Measurements from ENCODE around the gene ABI3BP.
"Not testable (repeated sequence)": the region's sequence is repeated elsewhere in the genome, so short reads cannot be mapped to it uniquely, and the experiment has no call there.

ABI3BP gene

DNA sequence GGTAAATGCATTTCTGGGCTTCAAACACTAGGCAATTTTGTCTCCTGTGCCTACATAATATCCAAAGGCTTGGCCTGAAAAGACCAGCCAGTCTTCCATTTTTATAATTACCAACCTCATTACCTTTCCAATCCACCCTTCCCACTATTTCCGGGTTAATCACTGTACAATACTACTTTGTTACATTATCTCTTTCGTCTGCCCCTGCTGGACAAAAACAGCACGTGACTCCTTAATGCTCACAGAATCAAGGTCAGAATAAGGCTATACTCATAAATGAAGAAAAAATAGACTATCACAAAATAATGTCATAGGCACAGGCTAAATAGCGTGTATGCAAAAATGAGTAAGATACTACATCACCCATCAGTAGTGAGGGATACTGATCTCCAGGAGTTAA lies 40.1 kb downstream of the ABI3BP start:
- DNase-seq (ENCODE audit: extremely low read depth in 1 of 2, low read depth in 1 of 2): no peak

- DNase-seq (ENCODE audit: extremely low read depth in 1 of 2, low read depth in 1 of 2): no peak
These were observed 46.1 kb downstream of the ABI3BP start for GRCh38 chr3:100947119-100947518.

DNA sequence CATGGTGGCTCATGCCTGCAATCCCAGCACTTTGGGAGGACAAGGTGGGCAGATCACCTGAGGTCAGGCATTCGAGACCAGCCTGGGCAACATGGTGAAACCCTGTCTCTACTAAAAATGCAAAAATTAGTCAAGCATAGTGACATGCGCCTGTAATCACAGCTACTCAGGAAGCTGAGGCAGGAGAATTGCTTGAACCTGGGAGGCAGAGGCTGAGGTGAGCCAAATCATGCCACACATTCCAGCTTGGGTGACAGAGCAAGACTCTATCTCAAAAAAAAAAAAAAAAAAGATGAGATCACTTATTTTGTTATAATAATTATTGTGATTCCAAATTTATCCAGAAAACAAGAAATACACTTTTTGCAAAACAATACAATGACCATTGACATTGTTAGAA lies 47.1 kb downstream of the ABI3BP start:
- DNase-seq (ENCODE audit: extremely low read depth in 1 of 2, low read depth in 1 of 2): not testable (repeated sequence)

DNA sequence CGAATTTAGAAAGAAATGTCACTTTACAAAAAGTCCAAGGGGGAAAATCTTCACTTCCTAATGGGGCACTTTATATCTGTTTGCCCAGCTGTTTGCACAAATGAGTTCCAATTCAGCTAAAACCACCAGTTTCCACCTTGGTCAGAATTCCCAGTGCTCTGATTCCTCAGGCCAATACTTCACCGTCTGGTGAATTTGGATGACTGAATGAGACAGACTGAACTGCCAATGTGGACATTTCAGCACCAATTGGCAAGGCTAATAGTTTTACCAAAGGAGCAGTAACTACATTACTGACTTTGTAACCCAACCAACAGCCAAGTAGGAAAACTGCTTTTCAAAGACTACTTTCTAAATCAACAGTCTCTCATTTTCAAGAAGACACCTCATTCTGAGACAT lies 51.8 kb downstream of the ABI3BP start:
- DNase-seq (ENCODE audit: extremely low read depth in 1 of 2, low read depth in 1 of 2): no peak

DNA sequence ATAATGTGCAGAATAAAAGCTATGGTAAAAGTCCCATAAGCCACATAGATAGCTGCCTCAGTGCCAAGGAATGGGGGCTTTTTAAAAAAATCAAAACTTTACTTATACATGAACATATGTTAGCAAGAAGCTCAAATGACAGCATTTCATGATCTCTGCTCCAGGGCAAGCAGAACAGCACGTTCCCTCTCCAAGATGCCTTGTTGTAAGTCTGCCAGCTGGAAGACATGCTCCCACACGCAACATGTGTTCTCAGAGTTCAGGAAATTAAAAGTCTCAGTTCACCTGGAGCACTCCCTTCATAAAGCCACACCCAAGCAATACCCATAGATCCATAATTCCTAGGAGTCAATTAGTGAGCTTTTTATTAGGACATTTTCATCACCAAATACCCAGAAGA lies 52.2 kb downstream of the ABI3BP start:
- no peak for DNase-seq (ENCODE audit: extremely low read depth in 1 of 2, low read depth in 1 of 2)

GRCh38 chr3:100936931-100937330 lies 56.3 kb downstream of the ABI3BP start:
- no peak for DNase-seq (ENCODE audit: extremely low read depth in 1 of 2, low read depth in 1 of 2)

- no peak for DNase-seq (ENCODE audit: extremely low read depth in 1 of 2, low read depth in 1 of 2)
These were observed 60.7 kb downstream of the ABI3BP start for GRCh38 chr3:100932491-100932890.

- no peak for DNase-seq (ENCODE audit: extremely low read depth in 1 of 2, low read depth in 1 of 2)
These were observed 64.4 kb downstream of the ABI3BP start for GRCh38 chr3:100928638-100929428.

GRCh38 chr3:100927775-100928174 lies 65.4 kb downstream of the ABI3BP start:
- no peak for DNase-seq (ENCODE audit: extremely low read depth in 1 of 2, low read depth in 1 of 2)

- DNase-seq (ENCODE audit: extremely low read depth in 1 of 2, low read depth in 1 of 2): no peak
These were observed 77.3 kb downstream of the ABI3BP start for GRCh38 chr3:100915706-100916495.

DNA sequence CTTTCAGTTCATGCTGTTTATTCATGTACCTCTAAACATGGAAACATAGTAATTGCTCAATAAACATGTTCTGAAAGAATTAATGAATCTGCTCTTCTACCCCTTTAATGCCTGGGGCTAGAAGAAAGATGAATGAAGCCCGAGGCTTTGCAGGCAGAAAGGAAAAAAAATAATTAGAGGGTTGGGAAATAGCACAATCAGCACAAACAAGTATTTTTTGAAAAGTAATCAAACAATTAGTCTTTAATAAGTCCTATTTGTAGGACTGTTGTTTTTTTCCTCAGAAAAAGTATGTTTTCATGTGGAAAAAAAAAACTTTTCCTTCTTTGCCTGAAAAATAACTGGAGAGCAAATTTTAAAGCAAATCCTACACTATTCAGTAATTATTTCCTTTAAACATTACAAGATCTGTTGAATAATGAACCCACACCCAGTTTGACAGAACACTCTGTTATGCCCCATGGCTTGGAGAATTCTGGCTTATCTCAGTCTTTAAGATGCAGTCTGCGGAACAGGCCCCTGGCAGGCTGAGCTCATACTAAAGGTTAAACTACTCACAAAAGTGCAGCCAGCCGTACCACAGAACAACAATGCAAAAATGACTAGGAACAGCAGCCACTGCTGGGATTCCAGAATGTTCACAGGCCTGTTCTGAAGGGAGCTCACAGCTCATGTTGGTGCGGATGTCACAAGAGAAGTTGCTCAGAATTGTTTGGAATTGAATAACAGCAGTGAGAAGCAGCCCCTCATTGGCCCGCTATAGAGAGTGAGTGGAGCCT lies 79.2 kb downstream of the ABI3BP start:
- no peak for DNase-seq (ENCODE audit: extremely low read depth in 1 of 2, low read depth in 1 of 2)

DNA sequence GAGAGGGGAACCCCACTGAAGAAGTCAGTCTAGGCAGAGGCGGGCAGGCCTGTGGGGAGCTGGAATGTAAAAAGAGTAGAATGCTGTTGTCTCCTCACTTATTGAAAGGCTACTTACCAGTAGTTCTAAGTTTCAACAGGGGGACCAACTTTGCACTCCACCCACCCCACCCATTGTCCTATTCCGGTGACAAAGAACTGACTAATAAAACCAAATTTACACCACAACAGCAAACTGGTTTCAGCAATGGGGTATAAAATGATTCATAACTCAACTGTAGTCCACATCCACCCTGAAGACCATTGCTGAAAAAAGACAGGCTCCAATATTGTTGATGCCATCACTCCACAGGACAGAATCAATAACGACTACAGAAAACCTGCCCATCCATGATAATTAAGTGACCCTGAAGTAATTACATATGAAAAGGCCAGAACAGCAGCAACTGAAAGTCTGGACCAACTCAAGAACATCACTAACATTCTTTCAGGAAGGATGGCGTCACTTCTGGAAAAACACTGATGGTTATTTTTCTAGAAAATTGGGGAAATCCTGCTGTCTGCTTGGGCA lies 80.2 kb downstream of the ABI3BP start:
- no peak for DNase-seq (ENCODE audit: extremely low read depth in 1 of 2, low read depth in 1 of 2)

DNA sequence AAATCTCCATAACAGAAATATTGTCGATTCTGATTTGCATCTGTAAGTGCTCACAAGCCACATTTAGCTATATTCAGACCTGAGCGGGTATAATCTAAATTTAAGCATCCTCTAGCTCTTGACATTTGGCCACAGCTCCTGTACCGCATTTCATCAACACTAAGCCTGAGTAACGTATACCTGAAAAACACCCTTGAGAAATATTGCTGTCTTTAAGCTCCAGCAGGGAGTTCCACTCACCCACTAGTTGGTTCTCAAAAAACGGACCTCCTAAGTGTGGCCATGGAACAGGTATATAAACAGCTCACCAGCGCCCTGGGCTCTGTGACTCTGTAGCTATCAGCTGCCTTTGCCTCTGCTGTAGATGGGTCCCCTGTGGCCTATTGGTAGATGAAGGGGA lies 80.7 kb downstream of the ABI3BP start:
- no peak for DNase-seq (ENCODE audit: extremely low read depth in 1 of 2, low read depth in 1 of 2)

DNA sequence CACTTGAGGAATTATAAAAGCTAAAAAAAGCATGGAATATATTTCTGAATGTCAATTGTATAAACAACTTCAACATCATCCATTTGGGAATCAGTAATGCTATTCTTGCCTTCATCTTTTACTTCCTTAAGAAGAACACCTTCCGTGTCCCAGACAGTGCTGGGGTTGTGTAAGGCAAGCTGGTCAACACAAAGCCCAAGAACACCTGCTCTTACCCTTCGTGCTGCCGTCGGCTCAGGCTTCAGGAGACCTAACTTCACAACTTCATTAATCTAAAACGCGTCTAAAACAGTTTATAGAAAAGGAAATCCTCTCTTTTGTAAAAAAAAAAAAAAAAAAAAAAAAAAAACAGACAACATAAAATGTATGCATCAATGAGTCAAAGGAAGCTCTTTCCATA lies 81.3 kb downstream of the ABI3BP start:
- no peak for DNase-seq (ENCODE audit: extremely low read depth in 1 of 2, low read depth in 1 of 2)

- DNase-seq (ENCODE audit: extremely low read depth in 1 of 2, low read depth in 1 of 2): no peak
These were observed 82.2 kb downstream of the ABI3BP start for GRCh38 chr3:100910986-100911385.

DNA sequence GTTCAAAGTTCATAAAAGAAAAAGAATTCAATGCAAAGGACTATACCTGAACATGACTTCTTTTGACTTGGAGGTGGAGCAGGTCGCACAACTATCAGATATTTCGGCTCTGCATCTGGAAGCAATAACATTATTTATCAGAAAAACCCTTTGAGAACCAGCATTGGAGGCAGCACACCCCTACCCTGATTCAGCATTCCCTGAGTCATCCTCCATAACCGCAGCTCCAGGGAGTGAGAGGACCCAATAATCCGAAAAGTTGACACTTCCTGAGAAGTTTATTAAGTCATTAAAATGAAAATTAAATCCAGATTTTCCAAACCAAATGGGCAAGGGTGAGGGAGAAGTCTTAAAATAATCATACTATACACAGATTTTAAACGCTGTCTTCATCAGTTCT lies 90.6 kb downstream of the ABI3BP start:
- no peak for DNase-seq (ENCODE audit: extremely low read depth in 1 of 2, low read depth in 1 of 2)

- DNase-seq (ENCODE audit: extremely low read depth in 1 of 2, low read depth in 1 of 2): no peak
These were observed 92.4 kb downstream of the ABI3BP start for GRCh38 chr3:100900671-100901335.

DNA sequence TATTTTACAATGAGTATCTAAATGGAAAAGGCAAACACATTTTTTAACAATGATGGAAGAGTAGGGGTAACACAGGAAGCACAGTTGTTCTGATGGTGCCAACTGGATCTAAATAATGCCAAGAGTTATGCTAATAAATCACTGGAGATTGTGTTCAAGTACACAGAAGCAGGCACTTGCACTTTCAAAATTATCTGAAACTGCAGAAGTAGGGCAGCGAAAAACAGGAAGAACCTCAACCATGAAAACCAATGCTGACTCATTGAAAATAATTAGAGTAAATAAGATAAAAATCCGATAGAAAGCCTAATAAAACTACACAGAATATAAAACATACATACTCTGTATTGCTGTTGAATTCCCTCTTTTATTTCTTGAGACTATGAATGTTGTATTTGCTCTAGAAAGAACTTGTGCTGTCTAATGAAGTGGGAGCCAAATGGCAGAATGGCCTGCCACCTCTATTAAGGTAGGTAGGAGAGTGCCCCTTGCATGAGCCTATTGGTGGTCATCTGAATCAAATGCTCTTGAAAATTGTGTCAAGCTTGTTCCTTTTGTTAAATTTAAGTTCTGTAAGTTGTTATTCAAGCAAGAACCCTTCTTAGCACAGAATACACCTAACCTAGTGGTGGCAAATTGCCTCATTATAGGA lies 93.7 kb downstream of the ABI3BP start:
- no peak for DNase-seq (ENCODE audit: extremely low read depth in 1 of 2, low read depth in 1 of 2)

DNA sequence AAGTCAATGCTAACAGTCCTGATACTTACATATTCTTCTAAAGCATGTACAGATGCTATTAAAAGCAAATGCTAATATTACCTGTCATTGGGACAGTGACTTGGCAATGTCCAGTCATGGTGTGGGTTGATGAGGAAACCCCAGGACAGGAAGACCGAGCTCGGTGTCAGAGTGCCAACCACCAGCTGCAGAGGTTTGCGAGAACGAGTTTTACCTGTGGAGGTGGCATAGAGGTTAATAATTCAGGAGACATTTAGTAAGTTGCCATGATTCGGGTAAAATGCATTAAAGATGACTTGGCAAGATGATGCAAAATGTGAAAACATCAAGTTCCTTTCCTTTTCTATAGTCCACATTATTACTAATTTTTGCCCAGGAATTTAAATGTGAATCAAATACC lies 94.5 kb downstream of the ABI3BP start:
- no peak for DNase-seq (ENCODE audit: extremely low read depth in 1 of 2, low read depth in 1 of 2)

DNA sequence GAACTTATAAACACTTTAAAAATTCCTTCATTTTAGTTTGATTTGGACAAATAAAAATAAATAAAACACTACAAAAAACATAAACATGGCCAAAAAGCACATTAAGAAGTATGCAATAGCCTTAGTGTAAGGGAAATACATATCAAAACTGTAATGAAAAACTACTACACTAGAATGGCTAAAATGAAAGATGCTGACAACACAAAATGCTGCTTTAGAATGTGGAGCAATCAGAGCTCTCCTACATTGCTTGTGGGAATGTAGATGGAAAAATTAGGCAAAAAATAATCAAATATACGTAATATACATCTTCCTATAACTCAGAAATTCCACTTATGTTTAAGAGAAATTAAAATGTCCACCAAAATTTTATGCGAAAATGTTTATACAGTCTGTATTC lies 96.2 kb downstream of the ABI3BP start:
- no peak for DNase-seq (ENCODE audit: extremely low read depth in 1 of 2, low read depth in 1 of 2)

Data from stimulated activated CD8-positive, alpha-beta memory T cell treated with anti-CD3 and anti-CD28 coated beads, Interleukin-7, amount 100 ng/mL, for 48 hours (primary cell).